Upper lobe of left lung (tissue), 4 donors: Measurements from ENCODE around the gene DGCR6.

Experiments
- EP300 ChIP-seq, 4 donors: sonication (generic); formaldehyde crosslinking; IDR thresholded peaks; one replicate each; pipeline ENCODE4 v1.5.1; 2017; ENCODE audit warnings: antibody characterized with exemption in 4 of 4, control low read depth in 2 of 4
- POLR2A ChIP-seq, 4 donors: fragments of 450-650 bp; IDR thresholded peaks; one replicate each; pipeline ENCODE4 v1.5.1; 2016 to 2017; ENCODE audit warnings: antibody characterized with exemption in 4 of 4, mild to moderate bottlenecking in 2 of 4
- POLR2AphosphoS5 ChIP-seq, 2 donors: sonication (generic); formaldehyde crosslinking; IDR thresholded peaks; one replicate each; pipeline ENCODE4 v1.5.1; 2017; ENCODE audit warnings: antibody characterized with exemption in 2 of 2
- TF ChIP-seq, protein P1 (sequence below), 6 experiments: fragments of 450-650 bp in 4 of 6; fragments of 200-600 bp in 2 of 6; sonication (generic) in 2 of 6; IDR thresholded peaks; one replicate each; pipeline ENCODE4 v1.5.1; 2016 to 2019; ENCODE audit warnings: antibody characterized with exemption in 6 of 6

DNA sequence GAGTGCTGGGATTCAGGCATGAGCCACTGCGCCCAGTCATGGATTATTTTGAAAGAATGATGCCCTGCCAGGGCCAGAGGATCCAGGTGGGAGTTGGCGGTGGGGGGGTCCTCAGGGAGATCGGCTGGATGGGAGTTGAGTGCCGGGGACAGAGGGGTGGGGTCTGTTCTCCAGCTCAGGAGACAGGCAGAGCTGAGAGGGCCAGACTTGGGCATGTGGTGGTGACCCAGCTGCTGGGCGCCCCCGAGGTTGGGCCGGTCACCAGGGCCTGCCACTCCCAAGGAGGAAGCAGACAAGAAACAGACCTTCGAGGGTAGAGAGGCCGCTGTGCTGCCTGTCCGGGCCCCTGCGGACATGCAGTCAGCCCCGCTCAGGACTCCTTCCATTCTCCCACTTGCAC lies 41.8 kb downstream of the DGCR6 start:
- TF ChIP-seq, protein P1, sequence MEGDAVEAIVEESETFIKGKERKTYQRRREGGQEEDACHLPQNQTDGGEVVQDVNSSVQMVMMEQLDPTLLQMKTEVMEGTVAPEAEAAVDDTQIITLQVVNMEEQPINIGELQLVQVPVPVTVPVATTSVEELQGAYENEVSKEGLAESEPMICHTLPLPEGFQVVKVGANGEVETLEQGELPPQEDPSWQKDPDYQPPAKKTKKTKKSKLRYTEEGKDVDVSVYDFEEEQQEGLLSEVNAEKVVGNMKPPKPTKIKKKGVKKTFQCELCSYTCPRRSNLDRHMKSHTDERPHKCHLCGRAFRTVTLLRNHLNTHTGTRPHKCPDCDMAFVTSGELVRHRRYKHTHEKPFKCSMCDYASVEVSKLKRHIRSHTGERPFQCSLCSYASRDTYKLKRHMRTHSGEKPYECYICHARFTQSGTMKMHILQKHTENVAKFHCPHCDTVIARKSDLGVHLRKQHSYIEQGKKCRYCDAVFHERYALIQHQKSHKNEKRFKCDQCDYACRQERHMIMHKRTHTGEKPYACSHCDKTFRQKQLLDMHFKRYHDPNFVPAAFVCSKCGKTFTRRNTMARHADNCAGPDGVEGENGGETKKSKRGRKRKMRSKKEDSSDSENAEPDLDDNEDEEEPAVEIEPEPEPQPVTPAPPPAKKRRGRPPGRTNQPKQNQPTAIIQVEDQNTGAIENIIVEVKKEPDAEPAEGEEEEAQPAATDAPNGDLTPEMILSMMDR (IDR thresholded peaks at IDR 0.05): no peak
- TF ChIP-seq POLR2A (IDR thresholded peaks at IDR 0.05): no peak
- no peak for TF ChIP-seq EP300 (IDR thresholded peaks at IDR 0.05)
- TF ChIP-seq POLR2AphosphoS5 (IDR thresholded peaks at IDR 0.05): no peak
